HS-27A (cell line): ENCODE results near the gene BNC1.
"Not testable (repeated sequence)": the region's sequence is repeated elsewhere in the genome, so short reads cannot be mapped to it uniquely, and the experiment has no call there.

ENCODE experiments used
- DNase-seq: peaks from one replicate; pipeline ENCODE4 v3.0.0-alpha.2; 2012; ENCODE audit warnings: low read depth, missing footprints

The BNC1 gene

GRCh38 chr15:83248151-83249029 lies 36.1 kb downstream of the BNC1 start:
- DNase-seq, result peak; percentile 66

- DNase-seq, result no peak
These were observed 40.8 kb downstream of the BNC1 start for GRCh38 chr15:83243634-83244033.

GRCh38 chr15:83230242-83230641 lies 54.2 kb downstream of the BNC1 start:
- no peak for DNase-seq

GRCh38 chr15:83225449-83225848 lies 59.0 kb downstream of the BNC1 start:
- no peak for DNase-seq

GRCh38 chr15:83221781-83222180 lies 62.7 kb downstream of the BNC1 start:
- DNase-seq, result not testable (repeated sequence)

GRCh38 chr15:83219026-83219425 lies 65.4 kb downstream of the BNC1 start:
- DNase-seq, result no peak

GRCh38 chr15:83215306-83215705 lies 69.2 kb downstream of the BNC1 start:
- no peak for DNase-seq

- DNase-seq, result no peak
These were observed 73.8 kb downstream of the BNC1 start for GRCh38 chr15:83210619-83211018.

- DNase-seq, result no peak
These were observed 75.1 kb downstream of the BNC1 start for GRCh38 chr15:83209333-83209732.

GRCh38 chr15:83208367-83208661 lies 76.2 kb downstream of the BNC1 start:
- no peak for DNase-seq

- DNase-seq, result no peak
These were observed 76.7 kb downstream of the BNC1 start, which contains the start of gene HDGFL3 for GRCh38 chr15:83207660-83208366. HDGFL3 (minus strand) TSS chr15:83207823; CDS start chr15:83207414, 409 bp downstream.

GRCh38 chr15:83207009-83207659 lies 77.3 kb downstream of the BNC1 start:
- DNase-seq, result no peak

- no peak for DNase-seq
These were observed 77.9 kb downstream of the BNC1 start for GRCh38 chr15:83206526-83207008.
